Gastrocnemius medialis (tissue), 4 donors: ENCODE measurements around the gene RSPRY1. TPM values are rescaled to one million over a fixed set of nuclear protein-coding genes. Genes with fewer than 3 reads are reported as not detected.

Experiments used
- ATAC-seq, 2 donors: fragments of 150-250 bp; one replicate each; pipeline ENCODE4 v1.9.1; 2016
- DNase-seq, 2 donors: peaks; one replicate each; pipeline ENCODE4 v3.0.0-alpha.2; 2019
- H3K27ac ChIP-seq, 4 donors: fragments of 200-600 bp; sonication (generic); 1 replicate in 1 of 4; 2 replicates in 3 of 4; pipeline ENCODE4 v1.5.1; 2016 to 2018; ENCODE audit warnings: mild to moderate bottlenecking in 2 of 4, moderate library complexity in 1 of 4
- H3K27me3 ChIP-seq, 3 donors: fragments of 200-600 bp; sonication (generic) in 2 of 3; 1 replicate in 1 of 3; 2 replicates in 2 of 3; pipeline versions ENCODE4 v1.5.1 to v1.6.0; 2016 to 2019; ENCODE audit warnings: mild to moderate bottlenecking in 1 of 3, moderate library complexity in 1 of 3
- H3K36me3 ChIP-seq, 2 donors: fragments of 200-600 bp; sonication (generic) in 1 of 2; one replicate each; pipeline ENCODE4 v1.5.1; 2017 to 2018
- H3K4me1 ChIP-seq, 2 donors: fragments of 200-600 bp; sonication (generic) in 1 of 2; one replicate each; pipeline ENCODE4 v1.5.1; 2016 to 2017; ENCODE audit warnings: mild to moderate bottlenecking in 2 of 2
- H3K4me3 ChIP-seq, 4 donors: fragments of 200-600 bp; sonication (generic) in 3 of 4; 1 replicate in 1 of 4; 2 replicates in 3 of 4; pipeline ENCODE4 v1.5.1; 2016 to 2019; ENCODE audit warnings: mild to moderate bottlenecking in 2 of 4
- H3K9me3 ChIP-seq, 3 donors: fragments of 200-600 bp; sonication (generic) in 2 of 3; 1 replicate in 1 of 3; 2 replicates in 2 of 3; pipeline ENCODE4 v1.5.1; 2016 to 2019
- POLR2A ChIP-seq, 2 donors: fragments of 450-650 bp; IDR thresholded peaks; one replicate each; pipeline ENCODE4 v1.6.1; 2017; ENCODE audit warnings: antibody characterized with exemption in 2 of 2, mild to moderate bottlenecking in 2 of 2, moderate library complexity in 2 of 2
- in situ Hi-C, 4 donors: fragments of 200-750 bp; cut with MboI; loops; one replicate each; pipeline versions ENCODE4 v1.15.0 to v1.8.0; 2017; ENCODE audit warnings: low sequenced_read_pairs in 4 of 4
- intact Hi-C: fragments of 100-400 bp; cut with DNase I; formaldehyde crosslinking; loops from one replicate; pipeline ENCODE4 v1.15.1; 2023; ENCODE audit warnings: low total_unique reads
- total RNA-seq, 4 donors: library from RNA; depleted of rRNA; stranded (reverse); fragments of >200 nt; gene quantifications; one replicate each; pipeline versions ENCODE4 v1.1.0 to v1.2.3, GENCODE V29; 2016
- TF ChIP-seq, protein P1 (sequence below), 5 experiments: fragments of 450-650 bp in 3 of 5; fragments of 200-600 bp in 2 of 5; sonication (generic) in 2 of 5; IDR thresholded peaks in 4 of 5; conservative IDR thresholded peaks in 1 of 5; 1 replicate in 4 of 5; 2 replicates in 1 of 5; pipeline ENCODE4 v1.5.1; 2016 to 2019; ENCODE audit warnings: antibody characterized with exemption in 5 of 5, mild to moderate bottlenecking in 3 of 5, moderate library complexity in 3 of 5

Gene RSPRY1
- total RNA-seq, 4 donors from 2014 or later, result 15.4 to 24.1 (median 20.7) TPM

DNA sequence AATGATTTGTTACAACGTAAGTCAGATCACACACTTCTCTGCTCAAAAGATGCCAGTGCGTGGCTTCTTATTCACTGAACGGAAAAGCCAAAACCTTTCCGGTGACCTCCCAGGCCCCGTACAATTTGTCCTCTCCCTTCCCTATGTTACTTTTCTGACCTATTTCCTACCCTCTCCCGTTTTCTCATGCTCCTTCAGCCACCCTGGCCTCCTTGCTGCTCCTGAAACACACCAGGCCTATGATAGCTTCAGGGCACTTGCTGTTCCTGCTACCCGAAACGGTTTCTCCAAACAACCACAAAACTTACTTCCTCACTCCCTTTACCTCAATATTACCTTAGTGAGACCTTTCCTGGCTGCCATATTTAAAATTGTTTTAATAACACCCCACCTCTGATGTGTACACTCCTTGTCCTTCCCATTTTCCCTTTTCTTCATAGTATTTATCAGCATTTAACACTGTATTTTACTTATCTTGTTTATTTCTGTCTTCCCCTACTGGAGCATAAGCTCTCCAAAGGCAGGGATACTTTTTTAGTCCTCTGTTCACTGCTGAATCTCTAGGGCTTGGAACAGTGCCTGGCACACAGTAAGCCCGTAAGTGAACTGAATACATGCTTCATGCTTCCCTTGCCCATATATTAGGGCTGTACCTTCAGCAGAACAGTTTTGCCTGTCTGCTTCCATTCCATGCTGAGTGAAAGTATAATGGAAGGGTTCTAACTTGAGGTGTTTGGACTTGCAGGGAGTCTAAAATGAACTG, 48.0 kb downstream of the RSPRY1 start:
- peaks cover 0 to 72% of the 10 kb centered on the region in 2 donors for H3K36me3 ChIP-seq
- in situ Hi-C loops (no loop called here), intact Hi-C loops (no loop called here)
- H3K27ac ChIP-seq, result no peak overlapping the region
- no peaks in the 10 kb centered on the region for H3K27me3 ChIP-seq
- ATAC-seq (no peak), DNase-seq (no peak)
- H3K4me3 ChIP-seq, result no peak overlapping the region
- no peaks in the 10 kb centered on the region for H3K4me1 ChIP-seq
- TF ChIP-seq, protein P1, sequence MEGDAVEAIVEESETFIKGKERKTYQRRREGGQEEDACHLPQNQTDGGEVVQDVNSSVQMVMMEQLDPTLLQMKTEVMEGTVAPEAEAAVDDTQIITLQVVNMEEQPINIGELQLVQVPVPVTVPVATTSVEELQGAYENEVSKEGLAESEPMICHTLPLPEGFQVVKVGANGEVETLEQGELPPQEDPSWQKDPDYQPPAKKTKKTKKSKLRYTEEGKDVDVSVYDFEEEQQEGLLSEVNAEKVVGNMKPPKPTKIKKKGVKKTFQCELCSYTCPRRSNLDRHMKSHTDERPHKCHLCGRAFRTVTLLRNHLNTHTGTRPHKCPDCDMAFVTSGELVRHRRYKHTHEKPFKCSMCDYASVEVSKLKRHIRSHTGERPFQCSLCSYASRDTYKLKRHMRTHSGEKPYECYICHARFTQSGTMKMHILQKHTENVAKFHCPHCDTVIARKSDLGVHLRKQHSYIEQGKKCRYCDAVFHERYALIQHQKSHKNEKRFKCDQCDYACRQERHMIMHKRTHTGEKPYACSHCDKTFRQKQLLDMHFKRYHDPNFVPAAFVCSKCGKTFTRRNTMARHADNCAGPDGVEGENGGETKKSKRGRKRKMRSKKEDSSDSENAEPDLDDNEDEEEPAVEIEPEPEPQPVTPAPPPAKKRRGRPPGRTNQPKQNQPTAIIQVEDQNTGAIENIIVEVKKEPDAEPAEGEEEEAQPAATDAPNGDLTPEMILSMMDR (IDR thresholded peaks at IDR 0.05 in 4 of 5, conservative IDR thresholded peaks at IDR 0.05 in 1 of 5), result no peak
- TF ChIP-seq POLR2A (IDR thresholded peaks at IDR 0.05), result no peak
- H3K9me3 ChIP-seq, result no peaks in the 10 kb centered on the region

DNA sequence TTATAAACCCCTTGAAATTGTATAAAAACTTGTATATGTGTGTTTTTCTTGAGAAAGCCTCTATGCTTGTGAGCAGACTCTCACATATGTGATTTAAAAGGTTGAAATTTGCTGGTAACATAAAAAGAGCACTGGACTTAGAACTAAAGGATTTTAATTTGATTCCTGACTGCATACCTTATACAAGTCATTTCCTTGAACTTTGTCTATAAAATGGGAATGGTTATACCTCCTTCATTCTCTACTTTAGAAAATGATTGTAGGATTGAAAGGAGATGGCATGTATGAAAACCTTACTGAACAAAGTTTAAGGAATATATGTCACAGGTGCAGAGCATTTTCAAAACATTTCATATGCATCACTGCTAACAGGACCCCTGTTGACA, 48.6 kb downstream of the RSPRY1 start:
- no peak overlapping the region for H3K27ac ChIP-seq
- no peaks in the 10 kb centered on the region for H3K4me1 ChIP-seq
- no peak for ATAC-seq
- DNase-seq, result no peak
- TF ChIP-seq, protein P1 (IDR thresholded peaks at IDR 0.05 in 4 of 5, conservative IDR thresholded peaks at IDR 0.05 in 1 of 5), result no peak
- H3K9me3 ChIP-seq, result no peaks in the 10 kb centered on the region
- H3K36me3 ChIP-seq, result peaks cover 0 to 70% of the 10 kb centered on the region in 2 donors
- H3K4me3 ChIP-seq, result no peak overlapping the region
- intact Hi-C loops (no loop called here), in situ Hi-C loops (no loop called here)
- H3K27me3 ChIP-seq, result no peaks in the 10 kb centered on the region

DNA sequence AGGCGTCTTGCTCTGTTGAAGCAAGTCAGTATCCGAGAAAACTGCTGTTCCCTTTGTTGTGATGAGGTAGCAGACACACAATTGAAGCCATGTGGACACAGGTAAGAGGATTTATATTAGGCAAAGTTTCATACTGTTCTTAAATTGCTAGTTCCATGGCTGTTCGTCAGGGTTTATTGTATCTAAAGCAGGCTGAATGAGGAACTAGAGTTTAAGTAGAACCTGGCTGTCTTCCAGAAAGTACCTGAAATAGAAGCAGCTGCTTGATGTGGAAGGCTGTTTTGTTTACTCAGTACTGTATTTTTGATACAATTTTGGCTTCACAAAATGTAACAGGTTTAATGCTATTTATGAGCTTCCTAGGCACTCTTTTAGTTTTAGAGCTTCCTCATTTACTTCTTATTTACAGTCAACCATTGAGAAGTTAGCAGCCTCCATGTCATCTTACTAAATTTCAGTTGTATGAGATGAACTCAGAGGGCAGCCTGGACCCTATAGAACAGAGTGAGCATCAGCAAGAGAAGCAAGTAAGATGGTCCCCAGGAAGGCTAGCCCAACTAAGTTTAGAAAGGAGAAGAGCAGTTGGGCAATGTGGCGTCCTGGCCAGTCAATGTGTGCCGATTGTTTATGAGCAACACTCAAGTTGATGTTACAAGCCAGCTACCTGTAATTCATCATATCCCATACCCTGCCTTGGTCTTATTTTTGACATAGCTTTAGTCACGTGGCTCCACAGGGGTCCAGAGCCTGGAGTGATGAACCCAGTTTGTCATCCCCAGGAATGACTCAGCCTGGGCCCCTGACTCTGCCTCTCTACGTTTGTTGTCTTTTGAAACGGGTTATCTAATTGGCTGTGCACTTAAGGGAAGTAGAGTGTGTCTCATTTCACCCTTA, 49.2 kb downstream of the RSPRY1 start:
- ATAC-seq, result no peak
- no peaks in the 10 kb centered on the region for H3K4me1 ChIP-seq
- intact Hi-C loops (no loop called here), in situ Hi-C loops (no loop called here)
- H3K9me3 ChIP-seq, result no peaks in the 10 kb centered on the region
- no peak overlapping the region for H3K27ac ChIP-seq
- no peaks in the 10 kb centered on the region for H3K27me3 ChIP-seq
- no peak overlapping the region for H3K4me3 ChIP-seq
- TF ChIP-seq POLR2A (IDR thresholded peaks at IDR 0.05), result no peak
- TF ChIP-seq, protein P1 (IDR thresholded peaks at IDR 0.05 in 4 of 5, conservative IDR thresholded peaks at IDR 0.05 in 1 of 5), result no peak
- no peak for DNase-seq
- peaks cover 0 to 63% of the 10 kb centered on the region in 2 donors for H3K36me3 ChIP-seq

DNA sequence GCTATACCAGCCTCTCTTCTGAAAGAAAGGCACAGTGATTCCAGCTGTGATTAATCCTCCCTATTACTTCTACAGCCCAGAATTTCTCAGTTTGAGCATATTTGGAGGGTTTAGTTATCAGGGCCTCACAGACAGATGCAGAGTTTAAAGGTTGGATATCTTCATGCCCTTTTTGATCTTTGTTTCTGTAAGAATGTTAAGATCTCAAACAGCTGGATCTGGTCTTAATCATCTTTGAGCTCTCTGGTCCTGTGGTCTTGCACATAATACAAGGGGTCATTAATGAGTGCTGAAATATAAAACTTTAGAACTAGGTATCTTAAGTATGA, 49.9 kb downstream of the RSPRY1 start:
- Histone ChIP-seq H3K27ac (no peak overlapping the region), H3K9me3 (no peaks in the 10 kb centered on the region), H3K4me1 (no peaks in the 10 kb centered on the region), H3K36me3 (peaks cover 0 to 57% of the 10 kb centered on the region in 2 donors), H3K4me3 (no peak overlapping the region), H3K27me3 (no peaks in the 10 kb centered on the region)
- intact Hi-C loops, result no loop called here
- no peak for ATAC-seq
- TF ChIP-seq POLR2A (IDR thresholded peaks at IDR 0.05), result no peak
- TF ChIP-seq, protein P1 (IDR thresholded peaks at IDR 0.05 in 4 of 5, conservative IDR thresholded peaks at IDR 0.05 in 1 of 5), result no peak
- no peak for DNase-seq
- in situ Hi-C loops, result no loop called here
